Activated CD4-positive, alpha-beta T cell treated with anti-CD3 and anti-CD28 coated beads, Interleukin-2, amount 10 ng/mL, durations not matched to agents 24 days and 14 days (primary cell): ENCODE data around the gene IL17D. TPM values are rescaled to one million over a fixed set of nuclear protein-coding genes. Genes with fewer than 3 reads are reported as not detected.
"Not testable (repeated sequence)": the region's sequence is repeated elsewhere in the genome, so short reads cannot be mapped to it uniquely, and the experiment has no call there.

Experiments
- DNase-seq: peaks from one replicate; pipeline ENCODE4 v3.0.0; 2022
- H3K27ac Mint-ChIP-seq: one replicate; pipeline ENCODE4 v1.8.0; 2022; ENCODE audit warnings: mild to moderate bottlenecking, mixed read lengths
- H3K27me3 Mint-ChIP-seq: one replicate; pipeline ENCODE4 v1.8.0; 2022; ENCODE audit warnings: mixed read lengths
- H3K36me3 Mint-ChIP-seq: one replicate; pipeline ENCODE4 v1.8.0; 2022; ENCODE audit warnings: low read depth, mild to moderate bottlenecking, mixed read lengths
- H3K4me1 Mint-ChIP-seq: one replicate; pipeline ENCODE4 v1.8.0; 2021; ENCODE audit warnings: mixed read lengths
- H3K4me3 Mint-ChIP-seq: one replicate; pipeline ENCODE4 v1.8.0; 2022; ENCODE audit warnings: mild to moderate bottlenecking, moderate library complexity, mixed read lengths
- H3K9me3 Mint-ChIP-seq: one replicate; pipeline ENCODE4 v1.8.0; 2021; ENCODE audit warnings: mixed read lengths
- intact Hi-C: fragments of 100-400 bp; cut with micrococcal nuclease; formaldehyde crosslinking; loops from one replicate; pipeline ENCODE4 v1.15.1; 2023
- total RNA-seq: library from RNA; stranded (reverse); gene quantifications from 2 replicates; pipeline ENCODE4 v1.2.3, GENCODE V29; 2022

Gene IL17D
- total RNA-seq, 1 donor from 2014 or later = not detected

DNA sequence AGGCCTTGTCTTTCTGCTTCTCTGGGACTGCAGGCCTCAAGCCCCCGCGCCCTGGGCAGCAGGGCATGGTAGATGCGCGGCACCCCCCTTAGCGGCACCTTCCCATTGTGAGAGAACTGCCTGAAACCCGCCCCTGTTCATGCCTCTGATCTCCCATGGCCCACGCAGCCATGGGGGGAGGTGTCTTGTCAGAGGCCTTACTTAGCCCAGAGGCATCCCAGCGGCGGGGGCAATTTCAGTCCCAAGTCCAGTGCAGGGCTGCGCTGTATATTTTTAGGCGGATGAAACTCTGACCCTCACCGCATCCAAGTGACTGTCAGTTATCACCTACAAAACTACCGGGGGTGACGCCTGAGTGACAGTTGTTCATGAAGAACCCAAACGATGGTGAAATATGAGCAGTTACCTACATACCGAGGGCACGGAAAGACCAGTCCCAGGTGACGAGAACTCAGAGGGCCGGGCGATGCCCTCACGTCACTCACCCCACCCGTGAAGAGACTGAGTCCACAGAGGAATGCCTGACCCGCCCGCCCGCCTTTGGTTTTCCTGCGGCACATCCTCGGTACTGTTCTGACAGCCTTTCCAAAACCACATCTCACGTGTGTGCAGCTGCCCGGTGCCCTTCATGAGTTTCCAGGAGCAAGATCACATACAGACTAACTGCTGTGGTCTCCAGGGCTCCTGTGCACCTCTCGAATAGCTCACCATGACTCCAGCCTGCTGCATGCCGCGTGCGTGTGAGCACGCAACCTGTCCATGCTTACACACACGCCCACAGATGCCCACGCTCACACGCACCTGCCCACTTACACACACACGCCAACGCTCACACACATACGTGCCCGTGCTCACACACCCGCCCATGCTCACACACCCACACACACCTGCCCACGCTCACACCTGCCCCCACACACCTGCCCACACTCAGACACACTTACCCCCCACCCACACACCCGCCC lies 14.4 kb downstream of the IL17D start:
- Mint-ChIP-seq H3K4me3 (no peak overlapping the region), H3K27me3 (peaks cover 29% of the 10 kb centered on the region), H3K27ac (no peak overlapping the region), H3K9me3 (no peaks in the 10 kb centered on the region), H3K4me1 (peaks cover 5% of the 10 kb centered on the region), H3K36me3 (no peaks in the 10 kb centered on the region)
- no peak for DNase-seq
- intact Hi-C loops = no loop called here

DNA sequence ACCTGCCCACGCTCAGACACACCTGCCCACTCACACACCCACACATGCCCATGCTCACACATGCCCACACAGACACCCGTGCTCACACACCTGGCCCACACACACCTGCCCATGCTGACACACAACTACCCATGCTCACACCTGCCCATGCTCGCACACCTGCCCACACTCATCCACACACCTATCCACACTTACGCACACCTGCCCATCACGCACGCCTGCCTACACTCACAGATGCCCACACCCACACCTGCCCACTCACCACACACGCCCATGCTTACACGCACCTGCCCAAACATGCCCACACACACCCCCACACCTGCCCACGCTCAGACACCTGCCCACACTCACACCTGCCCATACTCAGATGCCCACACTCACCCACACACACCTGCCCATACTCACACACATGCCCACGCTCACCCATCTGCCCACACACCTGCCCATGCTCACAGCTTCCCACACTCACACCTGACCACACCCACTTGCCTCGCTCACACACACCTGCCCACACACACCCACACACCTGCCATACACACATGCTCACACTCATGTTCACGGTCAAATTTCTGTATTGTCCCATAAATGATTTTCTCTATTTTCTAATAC lies 15.6 kb downstream of the IL17D start:
- Mint-ChIP-seq H3K36me3 (no peaks in the 10 kb centered on the region), H3K4me1 (peaks cover 3% of the 10 kb centered on the region), H3K27ac (no peak overlapping the region), H3K27me3 (peaks cover 20% of the 10 kb centered on the region), H3K4me3 (no peak overlapping the region), H3K9me3 (no peaks in the 10 kb centered on the region)
- DNase-seq = no peak
- intact Hi-C loops = no loop called here

DNA sequence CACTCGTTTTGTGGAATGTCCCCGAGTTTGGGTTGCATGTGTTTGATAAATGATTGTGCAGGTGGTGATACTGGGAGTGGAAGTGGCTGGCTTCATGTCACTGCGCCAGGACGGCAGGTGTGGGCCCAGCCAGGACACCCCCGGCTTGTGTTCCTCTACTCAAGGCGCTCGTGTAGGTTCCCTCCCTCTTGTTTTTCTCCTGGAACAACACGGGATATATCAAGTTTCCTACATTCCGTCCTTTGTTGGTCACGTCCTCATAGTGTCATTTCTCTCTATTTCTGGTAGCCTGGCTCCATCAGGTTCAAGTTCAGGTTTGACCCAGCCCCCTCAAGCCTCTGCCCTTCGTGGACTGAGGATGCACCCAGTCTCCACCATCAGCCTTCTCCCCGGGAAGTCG lies 16.3 kb downstream of the IL17D start:
- Mint-ChIP-seq H3K36me3 (no peaks in the 10 kb centered on the region), H3K4me1 (peaks cover 3% of the 10 kb centered on the region), H3K27ac (no peak overlapping the region), H3K27me3 (peaks cover 17% of the 10 kb centered on the region), H3K4me3 (no peak overlapping the region), H3K9me3 (no peaks in the 10 kb centered on the region)
- intact Hi-C loops = no loop called here
- no peak for DNase-seq

DNA sequence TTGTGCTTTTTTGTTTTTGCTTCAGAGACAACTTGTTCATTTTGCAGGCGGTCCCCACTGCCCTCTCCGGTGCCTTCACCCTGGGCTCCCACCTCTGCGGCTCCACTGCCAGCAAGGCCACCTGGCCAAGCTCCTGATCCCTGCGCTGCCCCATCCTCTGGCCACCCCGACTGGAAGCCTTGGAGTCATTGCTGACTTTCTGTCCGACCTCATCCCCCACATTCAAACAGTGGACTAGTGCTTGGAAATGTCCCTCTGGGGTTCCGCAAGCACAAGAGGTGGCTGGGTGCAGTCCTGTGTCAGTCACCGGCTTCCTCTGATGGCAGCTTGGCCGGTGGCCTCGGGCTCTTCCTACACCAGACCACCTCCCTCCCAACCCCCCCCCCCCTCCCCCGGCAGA lies 17.0 kb downstream of the IL17D start:
- Mint-ChIP-seq H3K36me3 (no peaks in the 10 kb centered on the region), H3K4me3 (no peak overlapping the region), H3K27me3 (peaks cover 15% of the 10 kb centered on the region), H3K9me3 (no peaks in the 10 kb centered on the region), H3K4me1 (peaks cover 3% of the 10 kb centered on the region), H3K27ac (no peak overlapping the region)
- DNase-seq = no peak
- intact Hi-C loops = no loop called here

DNA sequence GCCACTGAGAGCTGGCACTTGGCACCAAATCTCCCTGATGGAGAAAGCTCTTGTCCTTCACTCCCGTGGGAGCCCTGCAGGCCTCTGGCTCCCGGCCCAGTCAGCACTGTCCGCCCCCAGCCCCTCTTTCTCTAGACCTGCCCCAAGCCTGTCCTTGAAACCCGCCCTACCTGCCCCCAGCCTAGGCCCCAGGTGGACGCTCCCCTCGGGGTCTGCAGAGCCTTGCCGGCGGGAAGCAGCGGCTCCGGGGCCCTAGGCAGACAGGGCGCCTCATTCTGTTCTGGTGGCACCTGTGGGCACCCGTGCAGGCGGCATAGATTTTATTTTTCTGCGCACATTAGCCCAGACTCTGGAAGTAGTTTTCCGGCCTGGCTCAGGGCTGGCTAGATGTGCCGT lies 17.6 kb downstream of the IL17D start:
- Mint-ChIP-seq H3K27ac (no peak overlapping the region), H3K27me3 (peaks cover 15% of the 10 kb centered on the region), H3K36me3 (no peaks in the 10 kb centered on the region), H3K4me1 (peaks cover 3% of the 10 kb centered on the region), H3K4me3 (no peak overlapping the region), H3K9me3 (no peaks in the 10 kb centered on the region)
- intact Hi-C loops = no loop called here
- DNase-seq = no peak

DNA sequence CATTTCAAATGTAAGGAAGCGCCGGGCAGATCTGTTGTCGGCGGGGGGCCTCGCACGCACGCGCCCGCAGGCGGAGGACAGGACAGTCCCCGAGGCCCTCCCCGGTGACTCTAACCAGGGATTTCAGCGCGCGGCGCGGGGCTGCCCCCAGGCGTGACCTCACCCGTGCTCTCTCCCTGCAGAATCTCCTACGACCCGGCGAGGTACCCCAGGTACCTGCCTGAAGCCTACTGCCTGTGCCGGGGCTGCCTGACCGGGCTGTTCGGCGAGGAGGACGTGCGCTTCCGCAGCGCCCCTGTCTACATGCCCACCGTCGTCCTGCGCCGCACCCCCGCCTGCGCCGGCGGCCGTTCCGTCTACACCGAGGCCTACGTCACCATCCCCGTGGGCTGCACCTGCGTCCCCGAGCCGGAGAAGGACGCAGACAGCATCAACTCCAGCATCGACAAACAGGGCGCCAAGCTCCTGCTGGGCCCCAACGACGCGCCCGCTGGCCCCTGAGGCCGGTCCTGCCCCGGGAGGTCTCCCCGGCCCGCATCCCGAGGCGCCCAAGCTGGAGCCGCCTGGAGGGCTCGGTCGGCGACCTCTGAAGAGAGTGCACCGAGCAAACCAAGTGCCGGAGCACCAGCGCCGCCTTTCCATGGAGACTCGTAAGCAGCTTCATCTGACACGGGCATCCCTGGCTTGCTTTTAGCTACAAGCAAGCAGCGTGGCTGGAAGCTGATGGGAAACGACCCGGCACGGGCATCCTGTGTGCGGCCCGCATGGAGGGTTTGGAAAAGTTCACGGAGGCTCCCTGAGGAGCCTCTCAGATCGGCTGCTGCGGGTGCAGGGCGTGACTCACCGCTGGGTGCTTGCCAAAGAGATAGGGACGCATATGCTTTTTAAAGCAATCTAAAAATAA lies 18.2 kb downstream of the IL17D start:
- intact Hi-C loops = no loop called here
- Mint-ChIP-seq H3K9me3 (no peaks in the 10 kb centered on the region), H3K4me3 (peak overlapping the region; percentile 69), H3K36me3 (no peaks in the 10 kb centered on the region), H3K27me3 (peaks cover 15% of the 10 kb centered on the region), H3K27ac (no peak overlapping the region), H3K4me1 (peaks cover 3% of the 10 kb centered on the region)
- DNase-seq = no peak

DNA sequence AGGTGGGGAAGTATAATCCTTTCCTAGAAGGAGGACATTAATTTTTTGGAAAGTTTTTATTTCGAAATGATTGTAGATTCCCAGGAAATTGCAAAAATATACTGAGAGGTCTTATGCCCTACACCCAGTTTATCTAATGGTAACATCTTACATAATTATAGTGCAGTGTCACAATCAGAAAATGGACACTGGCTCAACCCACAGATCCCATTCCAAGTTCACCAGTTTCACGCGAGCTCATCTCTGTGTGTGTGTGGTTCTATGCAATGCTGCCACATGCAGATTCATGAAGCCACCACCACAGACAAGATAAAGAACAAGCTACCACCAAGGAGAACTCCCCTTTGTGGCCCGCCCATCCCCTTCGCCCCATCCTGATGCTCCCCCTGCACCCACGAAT lies 24.4 kb downstream of the IL17D start:
- Mint-ChIP-seq H3K27ac (no peak overlapping the region), H3K4me1 (no peaks in the 10 kb centered on the region), H3K9me3 (no peaks in the 10 kb centered on the region), H3K4me3 (no peak overlapping the region), H3K27me3 (peaks cover under 1% of the 10 kb centered on the region), H3K36me3 (no peaks in the 10 kb centered on the region)
- DNase-seq = no peak
- intact Hi-C loops = no loop called here

DNA sequence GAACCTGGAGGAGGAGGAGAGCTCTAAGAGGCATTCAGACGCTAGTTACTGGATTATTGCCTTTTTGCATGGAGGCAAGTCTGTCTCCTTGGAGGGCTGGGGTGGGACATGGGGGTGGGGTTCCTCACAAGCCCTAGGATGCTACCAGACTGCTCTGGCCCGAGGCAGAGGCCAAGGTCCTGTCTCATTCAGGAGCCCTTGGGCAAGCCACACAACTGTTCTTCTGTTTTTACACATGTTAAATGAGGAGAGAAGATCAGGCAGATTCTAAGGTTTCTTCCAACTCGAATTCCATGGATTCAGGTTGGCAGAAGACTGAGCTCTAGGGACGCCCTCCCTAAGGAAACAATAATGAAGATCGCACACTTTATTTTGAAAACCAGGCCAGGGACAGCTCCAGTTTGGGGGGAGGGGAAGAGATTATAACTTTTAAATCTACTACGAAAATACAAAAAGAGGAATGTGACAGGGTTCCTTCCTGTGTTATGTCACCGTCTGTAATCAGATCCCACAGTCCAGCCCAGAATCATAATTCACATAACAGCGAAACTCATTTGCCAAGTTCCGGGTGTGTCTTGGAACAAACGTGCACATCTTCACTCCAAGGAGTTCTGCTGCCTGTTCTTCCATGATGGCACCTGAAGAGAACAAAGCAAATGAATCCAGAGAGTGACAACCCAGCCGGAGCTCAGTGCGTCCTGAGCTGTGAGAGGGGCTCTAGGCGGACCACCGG lies 25.2 kb downstream of the IL17D start:
- H3K4me3 Mint-ChIP-seq = no peak overlapping the region
- H3K27ac Mint-ChIP-seq = no peak overlapping the region
- H3K4me1 Mint-ChIP-seq = no peaks in the 10 kb centered on the region
- H3K36me3 Mint-ChIP-seq = no peaks in the 10 kb centered on the region
- intact Hi-C loops = no loop called here
- DNase-seq = no peak
- H3K27me3 Mint-ChIP-seq = no peaks in the 10 kb centered on the region
- H3K9me3 Mint-ChIP-seq = no peaks in the 10 kb centered on the region

DNA sequence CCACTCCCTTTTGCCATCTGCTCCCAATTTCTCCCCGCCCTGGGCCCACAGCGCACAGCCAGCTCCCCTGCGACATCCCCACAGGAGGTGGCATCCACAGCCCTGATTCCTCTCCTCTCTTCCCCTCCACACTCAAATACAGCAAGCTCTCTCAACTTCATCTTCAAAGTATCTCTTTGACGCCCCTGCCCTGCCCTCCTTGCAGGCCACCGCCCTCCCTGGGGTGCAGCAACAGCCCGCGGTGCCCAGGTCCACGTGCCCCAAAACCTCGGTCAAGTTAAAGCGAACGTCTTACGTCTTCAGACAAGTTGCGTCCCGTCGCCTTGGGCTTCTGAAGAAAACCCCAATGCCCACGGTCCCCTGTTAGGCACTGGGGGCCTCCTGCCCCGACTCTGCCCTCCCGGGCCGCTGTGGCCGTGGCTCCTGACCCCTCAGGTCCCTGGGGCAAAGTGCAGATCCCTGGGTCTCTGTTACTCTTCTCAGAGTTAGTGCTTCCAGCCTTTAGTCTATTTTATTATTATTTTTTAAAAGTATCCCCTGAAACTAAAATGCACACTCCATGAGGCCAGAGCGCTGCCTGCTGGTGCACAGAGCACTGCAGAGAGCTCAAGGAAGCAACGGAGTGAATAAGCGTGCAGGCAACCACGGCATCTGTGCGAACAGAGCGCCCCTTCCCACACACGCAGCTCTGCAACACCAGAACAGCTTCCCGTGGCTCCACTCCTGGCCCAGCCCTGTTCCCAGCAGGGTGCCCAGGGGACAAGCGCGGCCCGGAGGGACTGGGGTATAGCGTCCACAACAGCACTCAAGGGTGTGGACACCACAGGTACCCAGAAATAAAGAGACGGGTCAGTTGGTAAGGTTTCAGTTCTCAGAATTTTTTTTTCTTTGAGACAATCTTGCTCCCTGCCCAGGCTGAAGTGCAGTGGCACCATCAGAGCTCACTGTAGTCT lies 26.4 kb downstream of the IL17D start:
- Mint-ChIP-seq H3K36me3 (no peaks in the 10 kb centered on the region), H3K9me3 (no peaks in the 10 kb centered on the region)
- intact Hi-C loops = no loop called here

DNA sequence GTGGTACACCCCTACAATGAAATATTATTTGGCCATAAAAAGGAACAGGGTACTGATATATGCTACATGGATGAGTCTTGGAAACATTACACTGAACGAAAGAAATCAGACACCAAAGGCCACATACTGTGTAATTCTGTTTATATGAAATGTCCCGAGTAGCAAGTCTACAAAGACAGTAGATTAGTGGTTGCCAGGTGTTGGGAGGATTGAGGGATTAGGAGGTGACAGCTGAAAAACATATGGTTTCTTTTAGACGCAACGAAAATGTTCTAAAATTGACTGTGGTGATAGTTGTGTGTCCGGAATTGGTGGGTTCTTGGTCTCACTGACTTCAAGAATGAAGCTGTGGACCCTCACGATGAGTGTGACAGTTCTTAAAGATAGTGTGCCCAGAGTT lies 35.1 kb downstream of the IL17D start:
- Mint-ChIP-seq H3K4me1 (no peaks in the 10 kb centered on the region), H3K4me3 (no peak overlapping the region), H3K27ac (no peak overlapping the region), H3K36me3 (peaks cover 5% of the 10 kb centered on the region), H3K27me3 (no peaks in the 10 kb centered on the region), H3K9me3 (peaks cover 2% of the 10 kb centered on the region)
- DNase-seq = no peak
- intact Hi-C loops = no loop called here

More for the DNA sequence above, 26.4 kb downstream of the IL17D start:
- H3K27ac Mint-ChIP-seq = no peak overlapping the region
- DNase-seq = no peak
- no peaks in the 10 kb centered on the region for H3K4me1 Mint-ChIP-seq
- no peak overlapping the region for H3K4me3 Mint-ChIP-seq
- no peaks in the 10 kb centered on the region for H3K27me3 Mint-ChIP-seq

DNA sequence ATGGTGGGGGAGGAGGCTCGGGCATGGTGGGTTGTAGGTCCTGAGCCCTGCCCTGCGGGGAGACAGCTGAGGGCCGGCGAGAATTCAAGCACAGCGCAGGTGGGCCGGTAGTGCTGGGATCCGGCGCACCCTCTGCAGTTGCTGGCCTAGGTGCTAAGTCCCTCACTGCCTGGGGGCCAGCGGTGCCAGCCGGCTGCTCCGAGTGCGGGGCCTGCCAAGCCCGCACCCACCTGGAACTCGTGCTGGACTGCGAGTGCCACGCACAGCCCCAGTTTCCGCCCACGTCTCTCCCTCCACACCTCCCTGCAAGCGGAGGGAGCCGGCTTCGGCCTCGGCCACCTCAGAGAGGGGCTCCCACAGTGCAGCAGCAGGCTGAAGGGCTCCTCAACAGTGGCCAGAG lies 36.5 kb downstream of the IL17D start:
- Mint-ChIP-seq H3K36me3 (peaks cover 5% of the 10 kb centered on the region), H3K9me3 (peaks cover 8% of the 10 kb centered on the region), H3K27ac (no peak overlapping the region), H3K4me1 (no peaks in the 10 kb centered on the region), H3K4me3 (no peak overlapping the region), H3K27me3 (no peaks in the 10 kb centered on the region)
- intact Hi-C loops = no loop called here
- no peak for DNase-seq

DNA sequence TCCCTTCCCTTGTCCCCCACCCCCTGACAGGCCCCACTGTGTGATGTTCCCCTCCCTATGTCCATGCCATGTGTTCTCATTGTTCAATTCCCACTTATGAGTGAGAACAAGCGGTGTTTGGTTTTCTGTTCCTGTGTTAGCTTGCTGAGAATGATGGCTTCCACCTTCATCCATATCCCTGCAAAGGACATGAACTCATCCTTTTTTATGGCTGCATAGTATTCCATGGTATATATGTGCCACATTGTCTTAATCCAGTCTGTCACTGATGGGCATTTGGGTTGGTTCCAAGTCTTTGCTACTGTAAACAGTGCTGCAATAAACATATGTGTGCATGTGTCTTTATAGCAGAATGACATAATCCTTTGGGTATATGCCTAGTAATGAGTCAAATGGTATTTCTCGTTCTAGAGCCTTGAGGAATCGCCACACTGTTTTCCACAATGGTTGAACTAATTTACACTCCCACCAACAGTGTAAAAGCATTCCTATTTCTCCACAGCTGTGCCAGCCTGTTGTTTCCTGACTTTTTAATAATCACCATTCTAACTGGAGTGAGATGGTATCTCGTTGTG lies 40.4 kb downstream of the IL17D start:
- H3K27me3 Mint-ChIP-seq, intact Hi-C loops, H3K4me3 Mint-ChIP-seq, H3K9me3 Mint-ChIP-seq, H3K36me3 Mint-ChIP-seq, H3K4me1 Mint-ChIP-seq, H3K27ac Mint-ChIP-seq, DNase-seq: not testable (repeated sequence)
